Naive thymus-derived CD8-positive, alpha-beta T cell (primary cell): ENCODE results near the gene MECR. TPM values are rescaled to one million over a fixed set of nuclear protein-coding genes. Genes with fewer than 3 reads are reported as not detected.

ENCODE experiments used
- ATAC-seq, 2 donors: fragments of 150-1000 bp; cut with Tn5 transposase in 1 of 2; sonication (Bioruptor Pico), chemical (Tn5 transposase) in 1 of 2; 1 replicate in 1 of 2; 2 replicates in 1 of 2; pipeline ENCODE4 v1.10.0; 2021; ENCODE audit warnings: mild to moderate bottlenecking in 2 of 2, moderate library complexity in 2 of 2
- POLR2A ChIA-PET: fragments of 350-600 bp; sonication (Branson Sonifier 250); formaldehyde crosslinking; loops from one replicate; lab custom pipeline; 2021; ENCODE audit warnings: antibody characterized with exemption; lab: Charles Lee
- DNase-seq, 10 donors: peaks; one replicate each; pipeline versions ENCODE4 v3.0.0 to v3.0.0-alpha.2; 2020 to 2022
- H3K27ac Mint-ChIP-seq, 10 donors: one replicate each; pipeline ENCODE4 v1.8.0; 2020 to 2022; ENCODE audit warnings: mild to moderate bottlenecking in 10 of 10, mixed read lengths in 10 of 10, moderate library complexity in 4 of 10, inconsistent platforms in 1 of 10
- H3K27me3 Mint-ChIP-seq, 5 donors: one replicate each; pipeline ENCODE4 v1.8.0; 2021 to 2022; ENCODE audit warnings: mixed read lengths in 5 of 5
- H3K36me3 Mint-ChIP-seq, 3 donors: one replicate each; pipeline ENCODE4 v1.8.0; 2020 to 2022; ENCODE audit warnings: mixed read lengths in 3 of 3, mild to moderate bottlenecking in 2 of 3, inconsistent platforms in 1 of 3
- H3K4me1 Mint-ChIP-seq, 4 donors: one replicate each; pipeline ENCODE4 v1.8.0; 2021 to 2022; ENCODE audit warnings: mixed read lengths in 4 of 4
- H3K4me3 Mint-ChIP-seq, 10 donors: one replicate each; pipeline ENCODE4 v1.8.0; 2020 to 2022; ENCODE audit warnings: mild to moderate bottlenecking in 10 of 10, mixed read lengths in 10 of 10, moderate library complexity in 6 of 10, inconsistent platforms in 1 of 10
- H3K9me3 Mint-ChIP-seq, 9 donors: one replicate each; pipeline ENCODE4 v1.8.0; 2020 to 2022; ENCODE audit warnings: mixed read lengths in 9 of 9, mild to moderate bottlenecking in 3 of 9, inconsistent platforms in 1 of 9, moderate library complexity in 1 of 9
- polyA plus RNA-seq, 3 donors: library from polyadenylated mRNA; unstranded; fragments of 300-500 nt; fragmentation: Illumina TruSeq; gene quantifications; one replicate each; pipeline ENCODE4 v1.2.3, GENCODE V29; 2021
- total RNA-seq, 8 experiments: library from RNA in 2 of 8; stranded (reverse) in 2 of 8; gene quantifications; one replicate each; pipeline ENCODE4 v1.2.3 and lab custom pipeline; 2021 to 2026

The MECR gene
- total and polyA plus RNA-seq, 5 experiments from 2014 or later = 17.9 to 25.8 (median 23.3) TPM

DNA sequence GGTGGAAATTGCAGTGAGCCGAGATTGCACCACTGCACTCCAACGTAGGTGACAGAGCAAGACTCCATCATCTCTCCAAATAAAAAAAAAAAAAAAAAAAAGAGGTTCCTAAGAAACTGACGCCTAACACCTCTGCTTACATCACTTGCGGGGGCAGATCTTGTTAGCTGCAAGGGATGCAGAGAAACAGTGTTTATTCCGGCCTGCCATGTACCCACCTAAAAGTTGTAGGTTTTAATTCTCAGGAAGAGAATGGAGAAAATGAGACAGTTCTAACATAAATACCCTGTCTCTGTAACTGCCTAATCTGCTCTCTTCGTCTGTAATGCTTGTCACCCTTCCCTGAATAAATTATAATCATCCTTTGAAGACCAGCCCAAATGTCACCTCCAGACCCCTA, 40.0 kb downstream of the MECR start:
- peaks cover 0 to 4% (median 0%) of the 10 kb centered on the region in 9 donors for H3K9me3 Mint-ChIP-seq
- peaks cover 5 to 18% (median 7%) of the 10 kb centered on the region in 3 donors for H3K36me3 Mint-ChIP-seq
- POLR2A ChIA-PET = no interaction called here
- no peaks in the 10 kb centered on the region for H3K4me1 Mint-ChIP-seq
- ATAC-seq (no peak), DNase-seq (no peak)
- H3K27ac Mint-ChIP-seq = no peak overlapping the region
- no peaks in the 10 kb centered on the region for H3K27me3 Mint-ChIP-seq
- H3K4me3 Mint-ChIP-seq = no peak overlapping the region

DNA sequence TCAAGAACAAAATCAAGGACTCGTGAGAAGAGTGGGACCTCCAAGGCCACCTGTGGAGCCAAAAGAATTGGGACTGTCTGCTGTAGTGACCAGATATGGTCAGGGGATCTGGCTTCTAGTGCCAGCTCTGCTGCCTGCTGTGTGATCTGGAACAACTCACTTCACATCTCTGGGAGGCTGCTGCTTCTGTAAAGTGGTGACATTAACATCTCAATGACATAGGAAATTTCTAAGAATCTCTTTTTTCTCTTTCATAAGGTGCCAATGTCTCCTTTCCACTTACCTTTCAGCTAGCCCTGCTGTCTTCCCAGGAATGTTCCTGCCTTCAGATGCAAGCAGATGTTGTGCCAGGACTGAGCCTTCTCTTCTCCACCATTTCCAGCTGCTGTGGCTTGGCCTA, 44.0 kb downstream of the MECR start:
- H3K27me3 Mint-ChIP-seq = no peaks in the 10 kb centered on the region
- peak overlapping the region in 1 of 10 donors; percentile 45 for H3K27ac Mint-ChIP-seq
- POLR2A ChIA-PET = interaction anchor here (0.5 to 0.8 kb wide), 2 partner anchors 9 to 857 kb away, joined by 3 to 4 read pairs; no protein-coding TSS in a partner anchor
- DNase-seq (no peak), ATAC-seq (no peak)
- peaks cover 0 to 10% (median 5%) of the 10 kb centered on the region in 4 donors for H3K4me1 Mint-ChIP-seq
- peaks cover 0 to 5% (median 2%) of the 10 kb centered on the region in 3 donors for H3K36me3 Mint-ChIP-seq
- H3K9me3 Mint-ChIP-seq = peaks cover 0 to 4% (median 0%) of the 10 kb centered on the region in 9 donors
- H3K4me3 Mint-ChIP-seq = no peak overlapping the region

DNA sequence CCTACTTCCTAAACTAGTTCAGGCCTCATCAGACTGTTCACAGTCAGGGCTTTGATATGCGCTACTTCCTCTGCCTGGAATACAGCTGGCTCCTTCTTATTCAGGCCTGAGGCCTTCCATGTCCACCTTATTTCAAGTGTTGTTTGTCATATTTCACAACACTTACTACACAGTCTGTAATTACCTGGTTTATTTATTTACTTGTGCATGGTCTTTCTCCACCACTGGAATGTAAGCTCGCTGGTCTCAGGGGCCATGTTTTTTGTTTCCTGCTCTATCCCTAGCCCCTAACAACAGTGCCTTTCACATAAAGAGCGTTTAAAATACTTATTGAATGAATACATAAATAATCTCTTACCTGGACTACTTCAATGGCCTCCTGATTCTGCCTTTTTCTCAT, 44.5 kb downstream of the MECR start:
- DNase-seq = no peak
- Mint-ChIP-seq H3K27ac (peak overlapping the region in 1 of 10 donors; percentile 45), H3K4me1 (peaks cover 0 to 10% (median 5%) of the 10 kb centered on the region in 4 donors), H3K9me3 (peaks cover 0 to 4% (median 0%) of the 10 kb centered on the region in 9 donors), H3K4me3 (no peak overlapping the region), H3K27me3 (no peaks in the 10 kb centered on the region), H3K36me3 (peaks cover 0 to 5% (median 2%) of the 10 kb centered on the region in 3 donors)
- POLR2A ChIA-PET = interaction anchor here (0.5 kb wide), 1 partner anchor 857 kb away, joined by 3 read pairs; no protein-coding TSS in a partner anchor
- no peak for ATAC-seq

DNA sequence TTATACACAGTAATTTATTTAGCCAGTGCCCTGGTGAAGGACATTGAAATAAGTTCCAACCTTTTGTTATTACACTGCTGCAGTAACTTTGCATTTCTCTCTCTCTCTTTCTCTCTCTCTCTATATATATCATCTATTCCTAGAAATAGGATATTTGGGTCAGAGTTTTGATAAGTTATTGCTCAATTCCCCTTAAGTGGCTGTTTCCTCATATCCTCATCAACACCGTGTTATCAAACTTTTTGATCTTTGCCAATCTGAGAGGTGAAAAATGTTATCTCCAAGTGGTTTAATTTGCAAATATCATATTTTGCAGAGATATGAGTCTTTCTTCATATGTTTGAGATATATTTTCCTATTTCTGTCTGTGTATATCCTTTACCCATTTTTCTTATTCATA, 47.4 kb downstream of the MECR start:
- Mint-ChIP-seq H3K4me3 (peak overlapping the region in 9 of 10 donors; percentile 3 to 96 (median 89)), H3K27me3 (no peaks in the 10 kb centered on the region), H3K27ac (peak overlapping the region in 6 of 10 donors; percentile 29 to 97 (median 86)), H3K9me3 (no peaks in the 10 kb centered on the region), H3K4me1 (peaks cover 20 to 36% (median 29%) of the 10 kb centered on the region in 4 donors), H3K36me3 (peaks cover 0 to 17% (median 7%) of the 10 kb centered on the region in 3 donors)
- DNase-seq (no peak), ATAC-seq (no peak)
- POLR2A ChIA-PET = interaction anchor here (0.7 to 1.2 kb wide), 2 partner anchors 81 to 1535 kb away, joined by 3 to 5 read pairs; no protein-coding TSS in a partner anchor

DNA sequence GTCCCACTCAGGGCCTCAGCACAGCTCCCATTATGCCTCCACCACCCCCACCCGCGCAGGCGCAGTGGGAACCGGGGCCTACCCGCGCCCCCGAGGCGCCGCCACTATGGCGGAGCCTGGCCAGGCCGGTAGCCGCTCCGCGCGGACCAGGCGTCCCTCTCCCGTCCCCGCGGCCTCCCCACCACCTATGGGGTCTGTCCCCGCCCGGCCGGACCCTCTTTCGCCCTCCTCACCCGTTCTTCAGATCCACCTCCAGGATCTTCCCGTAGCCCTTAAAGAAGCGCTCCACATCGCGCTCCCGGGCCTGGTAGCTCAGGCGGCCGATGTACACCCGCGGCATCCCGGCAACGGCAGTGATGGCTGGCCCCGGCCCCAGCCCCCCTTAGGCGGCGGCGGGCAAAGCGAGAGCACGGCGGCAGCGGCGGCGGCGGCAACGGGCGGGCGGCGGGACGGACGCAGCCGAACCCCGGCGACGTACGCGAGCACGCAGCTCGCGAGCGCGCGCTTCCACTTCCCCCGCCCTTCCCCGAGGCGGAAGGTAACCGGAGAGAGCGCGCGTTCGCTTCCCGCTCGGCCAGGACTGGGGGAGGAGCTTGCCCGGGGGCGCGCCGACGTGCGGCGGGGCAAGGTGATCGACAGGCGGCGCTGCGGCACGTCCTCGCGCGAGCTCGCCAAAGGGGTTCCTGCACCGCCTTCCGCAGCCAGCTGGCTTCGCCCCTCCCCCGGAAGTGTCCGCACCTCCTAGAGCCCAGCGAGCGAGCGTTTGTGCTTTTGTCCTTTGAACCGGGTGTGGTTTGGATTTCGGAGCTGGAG, 49.1 kb downstream of the MECR start, which contains the start of gene SRSF4:
SRSF4 (minus strand) TSS at position 488 of the 813 bp plus-strand sequence; CDS start at position 340, 148 bp downstream.
- Mint-ChIP-seq H3K9me3 (no peaks in the 10 kb centered on the region), H3K36me3 (peaks cover 0 to 28% (median 7%) of the 10 kb centered on the region in 3 donors), H3K27ac (peak within 1 kb of the TSS; percentile 85 to 97 (median 96)), H3K27me3 (no peaks in the 10 kb centered on the region), H3K4me1 (peaks cover 25 to 52% (median 45%) of the 10 kb centered on the region in 4 donors), H3K4me3 (peak within 1 kb of the TSS; percentile 89 to 96 (median 94))
- DNase-seq = peak; percentile 96 to 99 (median 98)
- POLR2A ChIA-PET = interaction anchor here (0.6 to 2.2 kb wide), 43 partner anchors 10 to 1843 kb away, joined by 3 to 37 read pairs (median 4); partner anchors contain the start of genes ATP5IF1, EPB41, FAM76A and GMEB1
- peak; percentile 89 to 91 for ATAC-seq

DNA sequence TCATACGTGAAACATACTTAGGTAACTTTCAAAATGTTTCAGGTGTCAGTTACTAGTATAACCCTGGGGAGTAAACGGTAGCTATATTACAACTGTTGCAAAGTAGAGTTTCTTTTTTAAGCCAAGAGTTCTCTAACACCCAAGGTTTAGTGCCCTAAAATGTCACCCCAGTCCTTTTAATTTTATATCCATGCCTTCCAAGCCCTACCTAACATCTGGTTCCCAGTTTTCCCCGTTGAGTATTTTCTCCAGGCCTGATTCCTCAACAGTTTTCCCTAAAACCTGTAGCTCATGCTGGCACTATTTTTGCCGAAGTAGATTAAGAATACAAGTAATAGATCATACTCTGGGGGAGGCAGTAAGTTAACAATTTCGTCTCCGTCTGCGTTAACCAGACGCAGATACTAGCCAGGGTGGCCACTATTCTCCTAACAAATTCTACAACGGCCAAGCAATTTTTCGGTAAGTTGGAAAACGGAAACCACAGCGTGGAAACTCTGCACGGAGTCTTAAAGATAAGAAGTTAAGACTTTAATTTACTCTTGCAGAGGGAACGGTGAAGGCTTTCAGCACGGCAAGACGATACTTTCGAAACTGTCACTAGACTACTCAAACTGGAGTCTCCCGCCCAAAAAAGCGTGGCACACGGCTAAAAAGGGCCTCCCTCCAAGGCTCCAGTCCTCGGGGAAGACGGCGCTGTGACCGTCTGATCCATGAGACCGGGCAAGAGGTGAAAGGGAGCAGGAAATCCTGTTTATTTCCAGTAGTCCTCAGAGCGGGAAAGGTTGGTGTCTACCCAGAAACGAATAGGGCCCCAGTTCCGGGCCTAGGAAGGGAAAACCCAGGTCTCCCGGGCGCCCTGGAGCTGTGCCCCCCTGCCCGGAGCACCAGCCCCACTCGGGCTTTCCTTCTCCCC, 50.0 kb downstream of the MECR start:
- Mint-ChIP-seq H3K27ac (peak overlapping the region; percentile 81 to 97 (median 96)), H3K36me3 (peaks cover 0 to 31% (median 7%) of the 10 kb centered on the region in 3 donors), H3K4me1 (peaks cover 27 to 60% (median 51%) of the 10 kb centered on the region in 4 donors), H3K27me3 (no peaks in the 10 kb centered on the region), H3K4me3 (peak overlapping the region; percentile 89 to 96 (median 94)), H3K9me3 (no peaks in the 10 kb centered on the region)
- POLR2A ChIA-PET = interaction anchor here (0.7 to 2.2 kb wide), 24 partner anchors 9 to 1573 kb away, joined by 3 to 37 read pairs (median 6); partner anchors contain the start of genes ATP5IF1, EPB41, GMEB1 and MECR
- ATAC-seq = peak in 1 of 2 donors; percentile 0
- DNase-seq = peak in 1 of 10 donors; percentile 8

DNA sequence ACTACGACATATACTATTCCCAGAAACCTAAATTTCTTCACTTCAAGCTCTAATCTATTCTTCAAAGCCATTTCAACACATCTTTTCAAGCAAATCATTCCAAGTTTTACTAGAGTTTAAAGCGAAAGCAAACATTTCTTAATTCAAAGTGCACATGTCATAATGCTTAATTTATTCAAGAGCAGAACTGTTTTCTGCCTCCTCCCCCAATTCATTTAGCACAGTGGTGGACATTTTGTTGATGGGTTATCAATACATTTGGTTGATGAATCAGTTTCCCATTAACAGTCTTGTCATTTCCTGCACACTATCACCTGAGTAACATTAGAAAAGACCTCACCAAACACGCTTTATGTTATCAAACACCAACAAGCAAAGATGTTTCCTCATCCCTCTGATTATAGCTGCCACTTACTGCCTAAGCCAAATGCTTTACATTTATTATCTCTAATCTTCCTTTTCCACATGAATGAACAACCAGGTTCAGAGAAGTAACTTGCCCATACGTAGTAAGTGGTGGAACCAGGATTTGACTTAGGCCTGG, 51.0 kb downstream of the MECR start:
- Mint-ChIP-seq H3K27me3 (no peaks in the 10 kb centered on the region), H3K36me3 (peaks cover 0 to 33% (median 7%) of the 10 kb centered on the region in 3 donors), H3K4me3 (peak overlapping the region; percentile 89 to 96 (median 94)), H3K9me3 (no peaks in the 10 kb centered on the region), H3K27ac (peak overlapping the region in 9 of 10 donors; percentile 14 to 97 (median 84)), H3K4me1 (peaks cover 28 to 64% (median 51%) of the 10 kb centered on the region in 4 donors)
- DNase-seq (no peak), ATAC-seq (no peak)
- POLR2A ChIA-PET = no interaction called here

DNA sequence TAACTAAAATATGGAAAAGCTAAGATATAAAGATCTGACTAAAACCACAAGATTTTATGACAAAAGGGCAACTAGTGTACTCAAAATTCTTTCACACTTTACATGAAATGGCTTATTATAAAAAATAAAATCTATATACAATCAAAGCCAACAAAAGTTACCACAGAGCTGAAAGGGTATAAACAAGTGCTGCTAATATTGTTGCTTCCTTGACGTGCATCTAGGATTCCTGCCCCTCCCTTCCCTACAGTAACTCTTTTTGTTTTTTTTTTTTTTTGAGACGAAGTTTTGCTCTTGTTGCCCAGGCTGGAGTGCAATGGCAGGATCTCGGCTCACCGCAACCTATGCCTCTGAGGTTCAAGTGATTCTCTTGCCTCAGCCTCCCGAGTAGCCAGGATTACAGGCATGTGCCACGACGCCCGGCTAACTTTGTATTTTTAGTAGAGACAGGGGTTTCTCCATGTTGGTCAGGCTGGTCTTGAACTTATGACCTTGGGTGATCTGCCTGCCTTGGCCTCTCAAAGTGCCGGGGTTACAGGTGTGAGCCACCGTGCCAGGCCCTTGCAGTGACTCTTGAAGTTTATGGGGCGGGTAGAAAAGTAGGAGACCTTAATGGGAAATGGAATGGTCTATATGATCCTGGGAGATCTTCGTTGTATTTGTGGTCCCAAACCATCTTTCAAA, 53.6 kb downstream of the MECR start:
- peaks cover 32 to 71% (median 60%) of the 10 kb centered on the region in 4 donors for H3K4me1 Mint-ChIP-seq
- no peaks in the 10 kb centered on the region for H3K9me3 Mint-ChIP-seq
- H3K4me3 Mint-ChIP-seq = peak overlapping the region in 9 of 10 donors; percentile 15 to 89 (median 55)
- no peaks in the 10 kb centered on the region for H3K27me3 Mint-ChIP-seq
- peaks cover 0 to 44% (median 11%) of the 10 kb centered on the region in 3 donors for H3K36me3 Mint-ChIP-seq
- POLR2A ChIA-PET = interaction anchor here (0.6 to 0.7 kb wide), 2 partner anchors 15 to 52 kb away, joined by 3 to 4 read pairs; no protein-coding TSS in a partner anchor
- peak overlapping the region in 9 of 10 donors; percentile 3 to 85 (median 56) for H3K27ac Mint-ChIP-seq
- no peak for ATAC-seq
- DNase-seq = peak in 1 of 10 donors; percentile 26

DNA sequence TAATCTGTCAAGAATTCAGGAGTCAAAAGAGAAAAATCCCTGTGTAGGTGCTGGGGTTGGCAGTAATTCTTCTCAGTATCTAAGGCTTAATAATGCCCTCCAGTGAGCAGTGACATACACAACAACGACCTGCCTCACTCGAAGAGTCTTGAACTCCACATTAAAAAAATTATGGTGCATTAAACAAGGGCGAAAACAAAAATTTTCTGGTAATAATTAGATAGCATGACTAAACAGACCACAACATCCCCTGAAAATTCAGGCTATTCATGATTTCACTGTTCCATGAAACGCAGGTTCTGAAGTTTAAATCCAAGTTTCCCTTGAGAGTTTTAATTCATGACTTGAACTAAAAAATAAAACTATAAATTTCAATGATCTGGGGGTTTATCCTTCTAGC, 54.2 kb downstream of the MECR start:
- DNase-seq = no peak
- Mint-ChIP-seq H3K4me3 (peak overlapping the region in 6 of 10 donors; percentile 24 to 49 (median 28)), H3K4me1 (peaks cover 35 to 73% (median 63%) of the 10 kb centered on the region in 4 donors), H3K27ac (peak overlapping the region in 2 of 10 donors; percentile 3 to 34), H3K27me3 (no peaks in the 10 kb centered on the region), H3K9me3 (no peaks in the 10 kb centered on the region), H3K36me3 (peaks cover 0 to 48% (median 11%) of the 10 kb centered on the region in 3 donors)
- POLR2A ChIA-PET = interaction anchor here (0.6 to 0.7 kb wide), 2 partner anchors 14 to 52 kb away, joined by 3 to 4 read pairs; no protein-coding TSS in a partner anchor
- ATAC-seq = no peak

DNA sequence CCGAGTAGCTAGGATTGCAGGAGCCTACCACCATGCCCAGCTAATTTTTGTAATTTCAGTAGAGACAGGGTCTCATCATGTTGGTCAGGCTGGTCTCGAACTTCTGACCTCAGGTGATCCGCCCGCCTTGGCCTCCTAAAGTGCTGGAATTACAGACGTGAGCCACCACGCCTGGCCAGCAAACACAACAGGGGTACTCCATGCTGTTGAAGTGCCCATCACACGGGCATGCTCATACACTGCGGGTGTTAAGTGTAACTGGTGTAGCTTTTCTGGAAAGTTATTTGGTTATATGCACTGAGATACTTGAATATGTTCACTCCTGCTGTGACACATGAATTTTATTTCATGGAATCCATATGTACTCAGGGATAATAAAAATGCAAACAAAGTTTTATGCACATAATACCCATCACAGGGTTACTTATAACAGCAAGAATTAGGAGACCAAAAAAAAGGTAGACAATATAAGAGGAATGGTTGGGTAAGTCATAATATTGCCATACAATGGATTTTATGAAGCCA, 58.3 kb downstream of the MECR start:
- H3K36me3 Mint-ChIP-seq = peaks cover 0 to 59% (median 4%) of the 10 kb centered on the region in 3 donors
- H3K27me3 Mint-ChIP-seq = no peaks in the 10 kb centered on the region
- ATAC-seq (no peak), DNase-seq (no peak)
- no peaks in the 10 kb centered on the region for H3K9me3 Mint-ChIP-seq
- POLR2A ChIA-PET = interaction anchor here (1.2 kb wide), 1 partner anchor 9 kb away, joined by 5 read pairs; the partner anchor contains the start of gene SRSF4
- H3K4me1 Mint-ChIP-seq = peaks cover 31 to 75% (median 65%) of the 10 kb centered on the region in 4 donors
- peak overlapping the region in 9 of 10 donors; percentile 6 to 59 (median 44) for H3K4me3 Mint-ChIP-seq
- peak overlapping the region in 2 of 10 donors; percentile 55 to 69 for H3K27ac Mint-ChIP-seq
